PC-3 (cell line): ENCODE results near the gene QRICH1. TPM values are rescaled to one million over a fixed set of nuclear protein-coding genes. Genes with fewer than 3 reads are reported as not detected.

ENCODE experiments used
- ATAC-seq: fragments of 200-7000 bp; cut with Tn5 transposase; 2 replicates; pipeline ENCODE4 v1.9.1; 2020; ENCODE audit warnings: mild to moderate bottlenecking, moderate library complexity
- BruUV-seq: library from RNA; stranded (reverse); fragments of 400-500 nt; replicated peaks from 2 replicates; lab custom pipeline; 2021; lab: Mats Ljungman, UMichigan
- CTCF ChIA-PET: fragments of 300-600 bp; sonication (Branson Sonifier 250); formaldehyde crosslinking; loops from one replicate; lab custom pipeline; 2022; ENCODE audit warnings: antibody characterized with exemption; lab: Charles Lee
- POLR2A ChIA-PET: fragments of 300-600 bp; sonication (Branson Sonifier 250); formaldehyde crosslinking; loops from one replicate; lab custom pipeline; 2022; ENCODE audit warnings: antibody characterized with exemption; ENCODE audit not compliant: unreplicated experiment; lab: Charles Lee
- DNase-seq: peaks from one replicate; pipeline ENCODE4 v3.0.0-alpha.2; 2015
- H2AFZ ChIP-seq: fragments of 300-600 bp; sonication (generic); 2 replicates; pipeline ENCODE4 v1.6.0; 2016; ENCODE audit warnings: antibody characterized with exemption, low read length
- H3F3A ChIP-seq: fragments of 300-600 bp; sonication (generic); one replicate; pipeline ENCODE4 v1.6.0; 2017; ENCODE audit warnings: antibody characterized with exemption, low read length, control low read depth, mild to moderate bottlenecking; ENCODE audit not compliant: unreplicated experiment
- H3K27ac ChIP-seq: fragments of 300-600 bp; sonication (generic); 2 replicates; pipeline ENCODE4 v1.5.1; 2016; ENCODE audit warnings: mild to moderate bottlenecking, low read length
- H3K27me3 ChIP-seq: fragments of 300-600 bp; sonication (generic); 2 replicates; pipeline ENCODE4 v1.6.1; 2016; ENCODE audit warnings: low read length, mixed read lengths
- H3K36me3 ChIP-seq: fragments of 300-600 bp; sonication (generic); 2 replicates; pipeline ENCODE4 v1.6.1; 2016; ENCODE audit warnings: low read depth, mixed run types, low read length, mixed read lengths
- H3K4me1 ChIP-seq: fragments of 300-600 bp; sonication (generic); 2 replicates; pipeline ENCODE4 v1.5.1; 2016; ENCODE audit warnings: low read length; ENCODE audit not compliant: insufficient read depth
- H3K4me2 ChIP-seq: fragments of 300-600 bp; sonication (generic); 2 replicates; pipeline ENCODE4 v1.6.0; 2016; ENCODE audit warnings: low read length
- H3K4me3 ChIP-seq: fragments of 300-600 bp; sonication (generic); 2 replicates; pipeline ENCODE4 v1.5.1; 2016; ENCODE audit warnings: mild to moderate bottlenecking, low read length, mixed read lengths
- H3K79me2 ChIP-seq: fragments of 300-600 bp; sonication (generic); 2 replicates; pipeline ENCODE4 v1.6.1; 2017; ENCODE audit warnings: low read length, mixed read lengths
- H3K9ac ChIP-seq: fragments of 300-600 bp; sonication (generic); 2 replicates; pipeline ENCODE4 v1.6.0; 2016; ENCODE audit warnings: mild to moderate bottlenecking, low read length
- H3K9me2 ChIP-seq: fragments of 300-600 bp; sonication (generic); replicated peaks from 2 replicates; pipeline ENCODE4 v1.6.1; 2016; ENCODE audit warnings: mixed run types, low read length, mixed read lengths
- H3K9me3 ChIP-seq: fragments of 300-600 bp; sonication (generic); 2 replicates; pipeline ENCODE4 v1.6.1; 2016; ENCODE audit warnings: low read length, mixed read lengths
- H4K20me1 ChIP-seq: fragments of 300-600 bp; sonication (generic); 2 replicates; pipeline ENCODE4 v1.6.1; 2016; ENCODE audit warnings: low read length, mixed read lengths
- EZH2 ChIP-seq: fragments of 300-600 bp; sonication (generic); IDR thresholded peaks from one replicate; pipeline ENCODE4 v1.6.1; 2017; ENCODE audit warnings: antibody characterized with exemption, mild to moderate bottlenecking, low read length; ENCODE audit not compliant: unreplicated experiment
- EZH2phosphoT487 ChIP-seq: fragments of 300-600 bp; sonication (generic); IDR thresholded peaks from 2 replicates; pipeline ENCODE4 v1.6.1; 2018; ENCODE audit warnings: mild to moderate bottlenecking, antibody characterized with exemption, low read length, borderline replicate concordance
- intact Hi-C: fragments of 100-400 bp; cut with micrococcal nuclease; formaldehyde crosslinking; loops from 2 replicates; pipeline ENCODE4 v1.9.0; 2023
- total RNA-seq: library from RNA; depleted of rRNA; stranded (reverse); fragments of >200 nt; gene quantifications from 2 replicates; pipeline ENCODE4 v1.2.3, GENCODE V29; 2014
- TF ChIP-seq, protein P1 (sequence below): fragments of 300-600 bp; sonication (generic); conservative IDR thresholded peaks from 2 replicates; pipeline ENCODE4 v1.5.1; 2017; ENCODE audit warnings: antibody characterized with exemption, low read depth, mild to moderate bottlenecking, low read length

Gene QRICH1
- total RNA-seq, 1 experiment from 2014 or later: 90.2 TPM

DNA sequence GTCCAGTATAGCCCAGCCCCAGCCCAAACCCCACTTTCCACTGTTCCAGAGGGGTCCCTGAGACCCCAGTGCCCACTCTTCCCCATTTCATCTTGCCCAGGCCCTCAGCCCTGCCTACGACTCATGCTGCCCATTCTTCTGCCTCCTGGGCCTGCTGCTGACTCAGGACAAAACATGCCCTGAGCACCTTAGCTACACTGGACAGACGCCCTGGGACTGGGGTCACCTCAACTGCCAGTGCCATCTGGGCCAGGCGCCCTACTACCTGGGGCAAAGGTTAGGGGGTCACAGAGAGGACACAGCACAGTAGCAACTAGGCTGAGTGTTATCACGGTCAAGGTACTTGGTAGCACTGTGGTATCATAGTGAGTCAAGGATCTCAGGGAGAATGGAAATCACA lies 41.6 kb upstream of the QRICH1 start:
- H3K9ac ChIP-seq: no peak overlapping the region
- DNase-seq: no peak
- no TSS peak for BruUV-seq
- POLR2A ChIA-PET: no interaction called here
- no peak overlapping the region for H3K27ac ChIP-seq
- TF ChIP-seq EZH2phosphoT487 (no peak), EZH2 (no peak)
- TF ChIP-seq, protein P1, sequence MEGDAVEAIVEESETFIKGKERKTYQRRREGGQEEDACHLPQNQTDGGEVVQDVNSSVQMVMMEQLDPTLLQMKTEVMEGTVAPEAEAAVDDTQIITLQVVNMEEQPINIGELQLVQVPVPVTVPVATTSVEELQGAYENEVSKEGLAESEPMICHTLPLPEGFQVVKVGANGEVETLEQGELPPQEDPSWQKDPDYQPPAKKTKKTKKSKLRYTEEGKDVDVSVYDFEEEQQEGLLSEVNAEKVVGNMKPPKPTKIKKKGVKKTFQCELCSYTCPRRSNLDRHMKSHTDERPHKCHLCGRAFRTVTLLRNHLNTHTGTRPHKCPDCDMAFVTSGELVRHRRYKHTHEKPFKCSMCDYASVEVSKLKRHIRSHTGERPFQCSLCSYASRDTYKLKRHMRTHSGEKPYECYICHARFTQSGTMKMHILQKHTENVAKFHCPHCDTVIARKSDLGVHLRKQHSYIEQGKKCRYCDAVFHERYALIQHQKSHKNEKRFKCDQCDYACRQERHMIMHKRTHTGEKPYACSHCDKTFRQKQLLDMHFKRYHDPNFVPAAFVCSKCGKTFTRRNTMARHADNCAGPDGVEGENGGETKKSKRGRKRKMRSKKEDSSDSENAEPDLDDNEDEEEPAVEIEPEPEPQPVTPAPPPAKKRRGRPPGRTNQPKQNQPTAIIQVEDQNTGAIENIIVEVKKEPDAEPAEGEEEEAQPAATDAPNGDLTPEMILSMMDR: no peak
- CTCF ChIA-PET: no interaction called here
- intact Hi-C loops: no loop called here
- H3K36me3 ChIP-seq: no peaks in the 10 kb centered on the region
- no peak for ATAC-seq
- H3K4me2 ChIP-seq: no peak overlapping the region
- H3F3A ChIP-seq: no peaks in the 10 kb centered on the region
- H3K4me1 ChIP-seq: peaks cover 12% of the 10 kb centered on the region
- no peaks in the 10 kb centered on the region for H3K9me2 ChIP-seq
- no peaks in the 10 kb centered on the region for H3K9me3 ChIP-seq
- no peaks in the 10 kb centered on the region for H3K27me3 ChIP-seq
- H3K4me3 ChIP-seq: no peak overlapping the region
- peaks cover 24% of the 10 kb centered on the region for H3K79me2 ChIP-seq
- H2AFZ ChIP-seq: no peak overlapping the region
- no peaks in the 10 kb centered on the region for H4K20me1 ChIP-seq

DNA sequence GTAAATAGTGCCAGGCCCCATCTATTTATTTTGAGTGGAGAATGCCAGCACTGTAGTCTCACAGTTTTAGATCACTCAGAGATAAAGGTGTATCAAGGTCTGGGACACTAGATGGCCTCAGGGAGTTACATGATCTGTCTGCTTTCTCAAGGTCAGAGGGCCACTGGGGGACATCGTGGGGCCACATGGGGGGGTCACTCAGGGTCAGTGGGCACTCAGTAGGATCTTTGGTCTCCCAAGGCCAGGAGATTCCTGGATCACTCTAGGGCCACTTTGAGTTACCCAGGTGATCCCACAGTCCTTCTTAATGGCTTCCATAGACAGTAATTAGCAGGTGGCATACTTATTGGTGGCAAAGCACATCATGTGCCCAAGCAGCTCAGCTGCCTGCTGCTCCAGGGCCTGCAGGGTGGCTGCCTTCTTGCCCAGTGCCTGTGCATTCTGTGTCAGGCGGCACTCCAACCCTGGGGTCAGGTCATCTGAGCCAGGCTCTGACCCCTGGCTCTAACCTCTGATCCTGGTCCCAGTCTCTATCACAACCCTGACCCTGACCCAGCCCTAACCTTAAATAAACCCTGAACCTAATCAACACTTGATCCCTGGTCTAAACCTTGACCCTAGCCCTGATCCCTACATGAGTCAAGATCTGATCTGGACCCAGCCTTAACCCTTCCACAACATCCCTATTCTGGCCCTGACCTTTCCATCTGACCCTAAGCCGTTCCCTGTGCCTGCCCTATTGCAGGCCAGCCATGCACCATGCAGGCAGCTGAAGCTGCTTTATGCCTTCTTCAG lies 40.8 kb upstream of the QRICH1 start:
- ChIA-PET POLR2A (interaction anchor here (0.6 kb wide), 1 partner anchor 97 kb away, joined by 10 read pairs; no protein-coding TSS in a partner anchor), CTCF (no interaction called here)
- Histone ChIP-seq H3K4me2 (0 out of 2 replicates have a peak overlapping the region, but pooled peaks have one; percentile 99), H4K20me1 (no peaks in the 10 kb centered on the region), H3K27me3 (no peaks in the 10 kb centered on the region), H3K36me3 (no peaks in the 10 kb centered on the region; the same call in 1 of the 2 replicates), H3K27ac (no peak overlapping the region), H3K4me1 (peaks cover 12% of the 10 kb centered on the region), H3K4me3 (no peak overlapping the region), H3K79me2 (peaks cover 25% of the 10 kb centered on the region), H3K9me2 (no peaks in the 10 kb centered on the region), H3F3A (no peaks in the 10 kb centered on the region), H3K9me3 (no peaks in the 10 kb centered on the region), H2AFZ (no peak overlapping the region), H3K9ac (no peak overlapping the region)
- no TSS peak for BruUV-seq
- intact Hi-C loops: loop anchor here (5.0 kb wide), 1 partner anchor 278 kb away; the partner anchor contains the start of genes RHOA and TCTA
- DNase-seq (no peak), ATAC-seq (no peak)
- TF ChIP-seq EZH2: no peak
- TF ChIP-seq EZH2phosphoT487: no peak
- TF ChIP-seq, protein P1: no peak; the same call in 1 of the 2 replicates
